ENCODE measurements around the gene FHOD1. TPM values are rescaled to one million over a fixed set of nuclear protein-coding genes. Genes with fewer than 3 reads are reported as not detected.
A peak's percentile ranks its signal among the peaks of the same experiment; 100 is the strongest.

The FHOD1 gene
- total and polyA plus RNA-seq, 9 of the 15 experiments (the other 6 are each of a cell fraction or from before 2014, with no cell fraction given): 18.7 to 126 (median 32.3) TPM

DNA sequence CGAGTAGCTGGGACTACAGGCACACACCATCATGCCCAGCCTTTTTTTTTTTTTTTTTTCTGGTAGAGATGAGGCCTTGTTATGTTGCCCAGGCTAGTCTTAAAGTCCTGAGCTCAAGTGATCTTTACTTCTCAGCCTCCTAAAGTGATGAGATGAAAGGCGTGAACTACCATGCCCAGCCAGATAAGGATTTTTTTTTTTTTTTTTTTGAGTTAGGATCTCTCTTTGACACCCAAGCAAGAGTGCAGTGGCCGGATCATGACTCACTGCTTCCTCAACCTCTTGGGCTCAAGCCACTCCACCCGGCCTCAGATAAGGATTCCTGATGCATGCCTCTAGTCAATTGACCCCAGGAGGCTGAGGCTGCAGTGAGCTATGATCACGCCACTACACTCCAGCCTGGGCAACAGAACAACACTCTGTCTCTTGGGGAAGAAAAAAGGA, 20.9 kb upstream of the FHOD1 start (continued):
- TF ChIP-seq PTRF (tag; IDR thresholded peaks at IDR 0.05): no peak
- no peak for TF ChIP-seq KLF10 (CRISPR knock-in tag; IDR thresholded peaks at IDR 0.05)
- TF ChIP-seq SETDB1 (IDR thresholded peaks at IDR 0.05; ENCODE audit: low read length): no peak
- no peak for TF ChIP-seq ZNF212 (CRISPR knock-in tag; IDR thresholded peaks at IDR 0.05)
- TF ChIP-seq, protein P1, sequence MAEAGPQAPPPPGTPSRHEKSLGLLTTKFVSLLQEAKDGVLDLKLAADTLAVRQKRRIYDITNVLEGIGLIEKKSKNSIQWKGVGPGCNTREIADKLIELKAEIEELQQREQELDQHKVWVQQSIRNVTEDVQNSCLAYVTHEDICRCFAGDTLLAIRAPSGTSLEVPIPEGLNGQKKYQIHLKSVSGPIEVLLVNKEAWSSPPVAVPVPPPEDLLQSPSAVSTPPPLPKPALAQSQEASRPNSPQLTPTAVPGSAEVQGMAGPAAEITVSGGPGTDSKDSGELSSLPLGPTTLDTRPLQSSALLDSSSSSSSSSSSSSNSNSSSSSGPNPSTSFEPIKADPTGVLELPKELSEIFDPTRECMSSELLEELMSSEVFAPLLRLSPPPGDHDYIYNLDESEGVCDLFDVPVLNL (CRISPR knock-in tag; IDR thresholded peaks at IDR 0.05; ENCODE audit: low read depth): no peak
- TF ChIP-seq FOXJ2 (tag; IDR thresholded peaks at IDR 0.05): 0 out of 2 replicates have a peak, but pooled peaks have one; percentile 40
- TF ChIP-seq HDGF (IDR thresholded peaks at IDR 0.05): 0 out of 2 replicates have a peak, but pooled peaks have one; percentile 52
- TF ChIP-seq XRCC5 (IDR thresholded peaks at IDR 0.05; ENCODE audit: low read depth, low read length): 0 out of 2 replicates have a peak, but pooled peaks have one; percentile 31
- TF ChIP-seq ETV5 (CRISPR knock-in tag; IDR thresholded peaks at IDR 0.05; ENCODE audit: low read depth): peak; percentile 50; the same call in 1 of the 2 replicates
- TF ChIP-seq, protein P2, sequence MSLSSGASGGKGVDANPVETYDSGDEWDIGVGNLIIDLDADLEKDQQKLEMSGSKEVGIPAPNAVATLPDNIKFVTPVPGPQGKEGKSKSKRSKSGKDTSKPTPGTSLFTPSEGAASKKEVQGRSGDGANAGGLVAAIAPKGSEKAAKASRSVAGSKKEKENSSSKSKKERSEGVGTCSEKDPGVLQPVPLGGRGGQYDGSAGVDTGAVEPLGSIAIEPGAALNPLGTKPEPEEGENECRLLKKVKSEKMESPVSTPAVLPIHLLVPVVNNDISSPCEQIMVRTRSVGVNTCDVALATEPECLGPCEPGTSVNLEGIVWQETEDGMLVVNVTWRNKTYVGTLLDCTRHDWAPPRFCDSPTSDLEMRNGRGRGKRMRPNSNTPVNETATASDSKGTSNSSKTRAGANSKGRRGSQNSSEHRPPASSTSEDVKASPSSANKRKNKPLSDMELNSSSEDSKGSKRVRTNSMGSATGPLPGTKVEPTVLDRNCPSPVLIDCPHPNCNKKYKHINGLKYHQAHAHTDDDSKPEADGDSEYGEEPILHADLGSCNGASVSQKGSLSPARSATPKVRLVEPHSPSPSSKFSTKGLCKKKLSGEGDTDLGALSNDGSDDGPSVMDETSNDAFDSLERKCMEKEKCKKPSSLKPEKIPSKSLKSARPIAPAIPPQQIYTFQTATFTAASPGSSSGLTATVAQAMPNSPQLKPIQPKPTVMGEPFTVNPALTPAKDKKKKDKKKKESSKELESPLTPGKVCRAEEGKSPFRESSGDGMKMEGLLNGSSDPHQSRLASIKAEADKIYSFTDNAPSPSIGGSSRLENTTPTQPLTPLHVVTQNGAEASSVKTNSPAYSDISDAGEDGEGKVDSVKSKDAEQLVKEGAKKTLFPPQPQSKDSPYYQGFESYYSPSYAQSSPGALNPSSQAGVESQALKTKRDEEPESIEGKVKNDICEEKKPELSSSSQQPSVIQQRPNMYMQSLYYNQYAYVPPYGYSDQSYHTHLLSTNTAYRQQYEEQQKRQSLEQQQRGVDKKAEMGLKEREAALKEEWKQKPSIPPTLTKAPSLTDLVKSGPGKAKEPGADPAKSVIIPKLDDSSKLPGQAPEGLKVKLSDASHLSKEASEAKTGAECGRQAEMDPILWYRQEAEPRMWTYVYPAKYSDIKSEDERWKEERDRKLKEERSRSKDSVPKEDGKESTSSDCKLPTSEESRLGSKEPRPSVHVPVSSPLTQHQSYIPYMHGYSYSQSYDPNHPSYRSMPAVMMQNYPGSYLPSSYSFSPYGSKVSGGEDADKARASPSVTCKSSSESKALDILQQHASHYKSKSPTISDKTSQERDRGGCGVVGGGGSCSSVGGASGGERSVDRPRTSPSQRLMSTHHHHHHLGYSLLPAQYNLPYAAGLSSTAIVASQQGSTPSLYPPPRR (CRISPR knock-in tag; IDR thresholded peaks at IDR 0.05; ENCODE audit: borderline replicate concordance): no peak
- TF ChIP-seq, protein P3, sequence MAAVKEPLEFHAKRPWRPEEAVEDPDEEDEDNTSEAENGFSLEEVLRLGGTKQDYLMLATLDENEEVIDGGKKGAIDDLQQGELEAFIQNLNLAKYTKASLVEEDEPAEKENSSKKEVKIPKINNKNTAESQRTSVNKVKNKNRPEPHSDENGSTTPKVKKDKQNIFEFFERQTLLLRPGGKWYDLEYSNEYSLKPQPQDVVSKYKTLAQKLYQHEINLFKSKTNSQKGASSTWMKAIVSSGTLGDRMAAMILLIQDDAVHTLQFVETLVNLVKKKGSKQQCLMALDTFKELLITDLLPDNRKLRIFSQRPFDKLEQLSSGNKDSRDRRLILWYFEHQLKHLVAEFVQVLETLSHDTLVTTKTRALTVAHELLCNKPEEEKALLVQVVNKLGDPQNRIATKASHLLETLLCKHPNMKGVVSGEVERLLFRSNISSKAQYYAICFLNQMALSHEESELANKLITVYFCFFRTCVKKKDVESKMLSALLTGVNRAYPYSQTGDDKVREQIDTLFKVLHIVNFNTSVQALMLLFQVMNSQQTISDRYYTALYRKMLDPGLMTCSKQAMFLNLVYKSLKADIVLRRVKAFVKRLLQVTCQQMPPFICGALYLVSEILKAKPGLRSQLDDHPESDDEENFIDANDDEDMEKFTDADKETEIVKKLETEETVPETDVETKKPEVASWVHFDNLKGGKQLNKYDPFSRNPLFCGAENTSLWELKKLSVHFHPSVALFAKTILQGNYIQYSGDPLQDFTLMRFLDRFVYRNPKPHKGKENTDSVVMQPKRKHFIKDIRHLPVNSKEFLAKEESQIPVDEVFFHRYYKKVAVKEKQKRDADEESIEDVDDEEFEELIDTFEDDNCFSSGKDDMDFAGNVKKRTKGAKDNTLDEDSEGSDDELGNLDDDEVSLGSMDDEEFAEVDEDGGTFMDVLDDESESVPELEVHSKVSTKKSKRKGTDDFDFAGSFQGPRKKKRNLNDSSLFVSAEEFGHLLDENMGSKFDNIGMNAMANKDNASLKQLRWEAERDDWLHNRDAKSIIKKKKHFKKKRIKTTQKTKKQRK (IDR thresholded peaks at IDR 0.05; ENCODE audit: borderline replicate concordance, low read depth, low read length): no peak
- no peak for TF ChIP-seq ZFP30 (CRISPR knock-in tag; IDR thresholded peaks at IDR 0.05; ENCODE audit: borderline replicate concordance)
- TF ChIP-seq ZC3H4 (CRISPR knock-in tag; IDR thresholded peaks at IDR 0.05; ENCODE audit: borderline replicate concordance): no peak
- TF ChIP-seq LEF1 (IDR thresholded peaks at IDR 0.05): peak; percentile 95
- TF ChIP-seq, protein P4, sequence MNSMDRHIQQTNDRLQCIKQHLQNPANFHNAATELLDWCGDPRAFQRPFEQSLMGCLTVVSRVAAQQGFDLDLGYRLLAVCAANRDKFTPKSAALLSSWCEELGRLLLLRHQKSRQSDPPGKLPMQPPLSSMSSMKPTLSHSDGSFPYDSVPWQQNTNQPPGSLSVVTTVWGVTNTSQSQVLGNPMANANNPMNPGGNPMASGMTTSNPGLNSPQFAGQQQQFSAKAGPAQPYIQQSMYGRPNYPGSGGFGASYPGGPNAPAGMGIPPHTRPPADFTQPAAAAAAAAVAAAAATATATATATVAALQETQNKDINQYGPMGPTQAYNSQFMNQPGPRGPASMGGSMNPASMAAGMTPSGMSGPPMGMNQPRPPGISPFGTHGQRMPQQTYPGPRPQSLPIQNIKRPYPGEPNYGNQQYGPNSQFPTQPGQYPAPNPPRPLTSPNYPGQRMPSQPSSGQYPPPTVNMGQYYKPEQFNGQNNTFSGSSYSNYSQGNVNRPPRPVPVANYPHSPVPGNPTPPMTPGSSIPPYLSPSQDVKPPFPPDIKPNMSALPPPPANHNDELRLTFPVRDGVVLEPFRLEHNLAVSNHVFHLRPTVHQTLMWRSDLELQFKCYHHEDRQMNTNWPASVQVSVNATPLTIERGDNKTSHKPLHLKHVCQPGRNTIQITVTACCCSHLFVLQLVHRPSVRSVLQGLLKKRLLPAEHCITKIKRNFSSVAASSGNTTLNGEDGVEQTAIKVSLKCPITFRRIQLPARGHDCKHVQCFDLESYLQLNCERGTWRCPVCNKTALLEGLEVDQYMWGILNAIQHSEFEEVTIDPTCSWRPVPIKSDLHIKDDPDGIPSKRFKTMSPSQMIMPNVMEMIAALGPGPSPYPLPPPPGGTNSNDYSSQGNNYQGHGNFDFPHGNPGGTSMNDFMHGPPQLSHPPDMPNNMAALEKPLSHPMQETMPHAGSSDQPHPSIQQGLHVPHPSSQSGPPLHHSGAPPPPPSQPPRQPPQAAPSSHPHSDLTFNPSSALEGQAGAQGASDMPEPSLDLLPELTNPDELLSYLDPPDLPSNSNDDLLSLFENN (IDR thresholded peaks at IDR 0.05; ENCODE audit: low read depth in 2 of 2, low read length in 2 of 2): peak in 1 of 2 experiments; percentile 44; a peak in 1 of 4 replicates

Measured in K562 (cell line).